Activated CD8-positive, alpha-beta T cell treated with anti-CD3 and anti-CD28 coated beads for 36 hours (primary cell): ENCODE results near the gene PIK3R1. TPM values are rescaled to one million over a fixed set of nuclear protein-coding genes. Genes with fewer than 3 reads are reported as not detected.

ENCODE experiments used
- ATAC-seq: fragments of 200-7000 bp; cut with Tn5 transposase; one replicate; pipeline ENCODE4 v1.10.0; 2021; ENCODE audit warnings: mild to moderate bottlenecking, moderate library complexity
- CTCF ChIA-PET: fragments of 350-600 bp; sonication (Branson Sonifier 250); formaldehyde crosslinking; loops from one replicate; lab custom pipeline; 2021; ENCODE audit warnings: antibody characterized with exemption; lab: Charles Lee
- POLR2A ChIA-PET: fragments of 350-600 bp; sonication (Branson Sonifier 250); formaldehyde crosslinking; loops from one replicate; lab custom pipeline; 2021; ENCODE audit warnings: antibody characterized with exemption; lab: Charles Lee
- DNase-seq: peaks from one replicate; pipeline ENCODE4 v3.0.0-alpha.2; 2020
- H3K27ac Mint-ChIP-seq: one replicate; pipeline ENCODE4 v1.8.0; 2021; ENCODE audit warnings: mild to moderate bottlenecking, mixed read lengths
- H3K27me3 Mint-ChIP-seq: one replicate; pipeline ENCODE4 v1.8.0; 2021; ENCODE audit warnings: mixed read lengths
- H3K36me3 Mint-ChIP-seq: one replicate; pipeline ENCODE4 v1.8.0; 2021; ENCODE audit warnings: low read depth, mixed read lengths
- H3K4me1 Mint-ChIP-seq: one replicate; pipeline ENCODE4 v1.8.0; 2021; ENCODE audit warnings: low read depth, mixed read lengths
- H3K4me3 Mint-ChIP-seq: one replicate; pipeline ENCODE4 v1.8.0; 2021; ENCODE audit warnings: mild to moderate bottlenecking, moderate library complexity, mixed read lengths
- H3K9me3 Mint-ChIP-seq: one replicate; pipeline ENCODE4 v1.8.0; 2021; ENCODE audit warnings: mixed read lengths
- CTCF ChIP-seq: fragments of 200-600 bp; IDR thresholded peaks from one replicate; pipeline ENCODE4 v1.8.0; 2022; ENCODE audit warnings: antibody characterized with exemption, mild to moderate bottlenecking
- intact Hi-C: fragments of 100-400 bp; cut with micrococcal nuclease; formaldehyde crosslinking; loops from one replicate; pipeline ENCODE4 v1.10.0; 2022
- total RNA-seq, 2 experiments: library from RNA; stranded (reverse); gene quantifications; one replicate each; pipeline ENCODE4 v1.2.3, GENCODE V29; 2021

Gene PIK3R1
- total RNA-seq, 2 experiments from 2014 or later: 55.4 to 57.6 TPM

DNA sequence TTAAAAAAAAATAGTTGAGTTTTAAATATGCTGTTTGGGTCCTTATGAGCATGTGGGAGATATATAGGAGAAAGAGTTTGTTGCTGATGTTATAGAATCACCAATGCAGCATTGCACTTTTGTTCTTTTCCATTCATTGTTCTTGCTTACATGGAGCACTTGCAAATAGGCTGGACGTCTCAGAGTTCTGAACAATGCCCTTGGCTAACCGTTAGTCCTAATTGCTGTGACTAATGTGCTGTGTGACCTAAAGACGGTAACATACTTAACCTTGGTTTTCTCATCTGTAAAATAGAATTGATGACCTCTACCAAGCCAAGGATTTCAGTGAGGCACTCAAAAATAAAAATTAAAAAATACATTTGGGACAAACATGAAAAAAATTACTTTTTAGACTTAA, 29.8 kb downstream of the PIK3R1 start:
- intact Hi-C loops: no loop called here
- no peak for DNase-seq
- Mint-ChIP-seq H3K36me3 (peaks cover 17% of the 10 kb centered on the region), H3K27me3 (no peaks in the 10 kb centered on the region), H3K4me3 (no peak overlapping the region), H3K4me1 (peaks cover 77% of the 10 kb centered on the region), H3K27ac (no peak overlapping the region), H3K9me3 (no peaks in the 10 kb centered on the region)
- POLR2A ChIA-PET: no interaction called here
- no peak for ATAC-seq
- TF ChIP-seq CTCF: no peak
- CTCF ChIA-PET: interaction anchor here (1.6 kb wide), 1 partner anchor 29 kb away, joined by 5 read pairs; the partner anchor contains the start of gene PIK3R1

- Mint-ChIP-seq H3K4me3 (no peak overlapping the region), H3K9me3 (no peaks in the 10 kb centered on the region), H3K27me3 (no peaks in the 10 kb centered on the region), H3K36me3 (peaks cover 17% of the 10 kb centered on the region), H3K27ac (no peak overlapping the region), H3K4me1 (peaks cover 77% of the 10 kb centered on the region)
- ATAC-seq (no peak), DNase-seq (no peak)
- ChIA-PET POLR2A (interaction anchor here (0.8 kb wide), 1 partner anchor 30 kb away, joined by 4 read pairs; no protein-coding TSS in a partner anchor), CTCF (interaction anchor here (0.7 to 1.6 kb wide), 9 partner anchors 9 to 1025 kb away, joined by 3 to 5 read pairs (median 3); partner anchors contain the start of gene PIK3R1)
- intact Hi-C loops: no loop called here
- peak; percentile 21 for TF ChIP-seq CTCF
Observed at GRCh38 chr5:68246802-68247201, 31.2 kb downstream of the PIK3R1 start.

DNA sequence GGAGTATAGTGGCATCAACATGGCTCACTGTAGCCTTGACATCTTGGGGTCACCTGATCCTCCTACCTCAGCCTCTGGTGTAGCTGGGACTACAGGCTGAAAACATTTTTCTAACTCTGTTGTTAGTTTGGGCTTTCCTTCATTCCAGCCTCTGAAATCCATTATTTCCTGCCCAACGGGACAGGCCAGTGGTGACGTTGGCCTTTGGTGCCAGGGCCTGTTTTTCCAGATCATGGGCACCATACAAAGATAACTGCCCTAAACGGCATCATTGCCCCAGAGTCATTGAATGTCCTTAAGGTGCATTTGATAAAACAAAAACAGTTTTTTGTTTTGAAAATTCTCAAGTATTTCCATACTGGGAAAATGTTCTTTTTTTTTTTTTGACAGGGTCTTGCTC, 32.1 kb downstream of the PIK3R1 start:
- POLR2A ChIA-PET: no interaction called here

DNA sequence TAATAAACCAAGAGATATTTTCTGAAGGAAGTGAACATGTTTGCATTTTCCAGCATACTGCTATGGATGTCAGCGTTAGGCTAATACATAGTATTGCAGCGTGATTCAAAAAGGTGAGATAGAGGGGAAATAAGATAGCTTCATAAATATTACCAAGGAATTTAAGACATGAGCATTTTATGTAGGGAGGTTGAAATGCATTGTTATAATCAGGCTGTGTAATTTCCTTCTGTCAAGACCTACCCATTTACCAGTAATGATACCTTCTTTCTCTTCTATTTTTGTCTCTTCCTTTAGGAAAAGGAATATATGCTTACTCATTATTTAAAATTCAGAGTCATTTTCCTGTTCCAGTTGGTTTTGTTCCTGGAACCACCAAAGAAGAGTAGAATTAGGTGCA, 33.3 kb downstream of the PIK3R1 start:
- Mint-ChIP-seq H3K4me3 (no peak overlapping the region), H3K36me3 (peaks cover 6% of the 10 kb centered on the region), H3K4me1 (peaks cover 74% of the 10 kb centered on the region), H3K27ac (peak overlapping the region; percentile 86), H3K27me3 (no peaks in the 10 kb centered on the region), H3K9me3 (no peaks in the 10 kb centered on the region)
- no peak for DNase-seq
- intact Hi-C loops: no loop called here
- ATAC-seq: no peak
- ChIA-PET CTCF (interaction anchor here (2.6 to 5.5 kb wide), 2 partner anchors 34 to 1002 kb away, joined by 11 to 46 read pairs; partner anchors contain the start of gene PIK3R1), POLR2A (no interaction called here)
- TF ChIP-seq CTCF: no peak

More for the DNA sequence above, 32.1 kb downstream of the PIK3R1 start:
- intact Hi-C loops: no loop called here
- Mint-ChIP-seq H3K27ac (no peak overlapping the region), H3K27me3 (no peaks in the 10 kb centered on the region), H3K36me3 (peaks cover 13% of the 10 kb centered on the region), H3K4me3 (no peak overlapping the region), H3K4me1 (peaks cover 77% of the 10 kb centered on the region), H3K9me3 (no peaks in the 10 kb centered on the region)
- DNase-seq (no peak), ATAC-seq (no peak)
- TF ChIP-seq CTCF: no peak
- CTCF ChIA-PET: interaction anchor here (1.3 kb wide), 1 partner anchor 24 kb away, joined by 3 read pairs; no protein-coding TSS in a partner anchor

DNA sequence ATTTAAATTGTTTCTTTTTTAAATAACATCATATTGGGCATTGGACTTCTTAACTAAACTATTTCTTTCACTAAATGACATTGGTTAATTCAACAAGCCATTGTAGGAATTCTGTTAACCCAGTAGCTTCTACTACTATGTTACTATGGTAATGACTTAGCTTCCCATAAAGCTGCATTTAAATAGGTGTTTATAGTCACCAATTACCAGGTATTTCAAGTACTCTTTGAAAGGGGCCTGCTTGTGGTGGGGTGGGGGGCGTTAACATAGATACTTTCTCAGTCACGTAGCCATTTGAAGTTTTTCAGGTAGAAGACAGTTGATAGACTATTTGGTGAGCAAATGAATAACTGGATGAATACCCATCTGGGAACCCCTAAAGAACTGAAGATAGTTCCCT, 34.0 kb downstream of the PIK3R1 start:
- Mint-ChIP-seq H3K4me1 (peaks cover 76% of the 10 kb centered on the region), H3K9me3 (no peaks in the 10 kb centered on the region), H3K4me3 (no peak overlapping the region), H3K27me3 (no peaks in the 10 kb centered on the region), H3K36me3 (peaks cover 5% of the 10 kb centered on the region), H3K27ac (peak overlapping the region; percentile 86)
- POLR2A ChIA-PET: interaction anchor here (1.2 kb wide), 1 partner anchor 9 kb away, joined by 3 read pairs; no protein-coding TSS in a partner anchor
- ATAC-seq: no peak
- TF ChIP-seq CTCF: no peak
- DNase-seq: no peak
- intact Hi-C loops: no loop called here
- CTCF ChIA-PET: interaction anchor here (1.2 to 5.5 kb wide), 3 partner anchors 35 to 1003 kb away, joined by 7 to 46 read pairs (median 11); partner anchors contain the start of gene PIK3R1
